Skeletal muscle tissue (tissue), 5 donors: ENCODE results near the gene ENHO. TPM values are rescaled to one million over a fixed set of nuclear protein-coding genes. Genes with fewer than 3 reads are reported as not detected.

ENCODE experiments used
- H3K27ac ChIP-seq: one replicate; pipeline ENCODE4 v1.7.0; 2013; ENCODE audit warnings: mild to moderate bottlenecking, low read depth, low read length, inconsistent platforms
- H3K27me3 ChIP-seq, 3 donors: one replicate each; pipeline ENCODE4 v1.7.0; 2013; ENCODE audit warnings: low read length in 3 of 3; ENCODE audit not compliant: control insufficient read depth in 3 of 3, insufficient read depth in 3 of 3
- H3K36me3 ChIP-seq, 3 donors: one replicate each; pipeline ENCODE4 v1.7.0; 2013; ENCODE audit warnings: low read length in 3 of 3; ENCODE audit not compliant: control insufficient read depth in 3 of 3, insufficient read depth in 3 of 3
- H3K4me1 ChIP-seq, 3 donors: one replicate each; pipeline ENCODE4 v1.7.0; 2013; ENCODE audit warnings: low read length in 3 of 3, mild to moderate bottlenecking in 3 of 3; ENCODE audit not compliant: control insufficient read depth in 3 of 3, insufficient read depth in 3 of 3
- H3K4me3 ChIP-seq, 3 donors: one replicate each; pipeline ENCODE4 v1.7.0; 2013; ENCODE audit warnings: low read length in 3 of 3
- H3K9ac ChIP-seq, 3 donors: one replicate each; pipeline ENCODE4 v1.7.0; 2013; ENCODE audit warnings: low read length in 3 of 3, mild to moderate bottlenecking in 3 of 3, moderate library complexity in 2 of 3, low read depth in 1 of 3
- H3K9me3 ChIP-seq, 3 donors: one replicate each; pipeline ENCODE4 v1.7.0; 2013; ENCODE audit warnings: low read length in 3 of 3; ENCODE audit not compliant: control insufficient read depth in 3 of 3
- small RNA-seq: library from RNA; depleted of rRNA; stranded (forward); fragments of <200 nt; gene quantifications from one replicate; pipeline ENCODE3, GENCODE V24; 2014
- total RNA-seq: library from RNA; depleted of rRNA; stranded (reverse); fragments of >200 nt; gene quantifications from one replicate; pipeline ENCODE4 v1.2.3, GENCODE V29; 2014
- donor health status: Osteomylitis.

Gene ENHO
- total RNA-seq, 1 donor from 2014 or later: 4.2 TPM

DNA sequence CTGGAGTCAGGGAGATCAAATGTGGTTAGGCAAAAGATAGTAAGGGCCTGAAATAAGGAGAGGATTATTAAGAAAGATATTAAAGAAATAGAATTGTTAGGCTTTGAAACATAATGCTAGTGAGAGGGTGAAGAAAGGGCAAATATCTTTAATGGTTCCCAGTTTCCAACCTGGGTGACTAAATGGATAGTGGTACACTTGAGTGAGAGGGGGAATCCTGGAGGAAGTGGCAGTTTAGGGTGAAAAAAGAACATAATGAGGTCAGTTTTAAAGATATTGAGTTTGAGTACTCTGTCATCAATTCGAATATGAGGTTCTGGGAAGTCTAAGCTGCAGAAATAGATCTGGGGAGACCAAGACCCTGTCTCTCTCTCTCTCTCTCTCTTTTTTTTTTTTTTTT, 45.2 kb downstream of the ENHO start:
- Histone ChIP-seq H3K36me3 (no peaks in the 10 kb centered on the region), H3K9ac (no peak overlapping the region), H3K9me3 (no peaks in the 10 kb centered on the region), H3K4me3 (no peak overlapping the region), H3K4me1 (peaks cover 0 to 6% (median 0%) of the 10 kb centered on the region in 3 donors), H3K27ac (no peak overlapping the region), H3K27me3 (no peaks in the 10 kb centered on the region)

DNA sequence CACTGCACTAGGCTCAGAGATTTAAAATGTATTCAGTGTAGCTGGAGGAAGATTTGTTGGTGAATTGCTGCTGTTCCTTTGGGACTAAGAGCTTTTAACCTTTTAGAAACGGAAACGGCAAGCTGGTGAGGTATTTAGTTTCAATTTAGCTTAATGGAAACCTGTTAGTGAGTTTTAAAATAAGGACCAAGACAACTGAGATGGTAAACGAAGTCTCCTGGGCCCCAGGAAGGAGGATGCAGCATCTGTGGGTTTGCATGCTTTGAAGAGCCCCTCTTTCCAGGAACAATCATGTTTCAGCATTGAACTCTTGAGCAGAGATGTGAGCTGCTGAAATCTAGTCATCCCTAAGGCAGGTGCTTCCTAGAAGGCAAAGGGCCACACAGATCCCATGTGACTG, 47.7 kb downstream of the ENHO start:
- Histone ChIP-seq H3K27me3 (no peaks in the 10 kb centered on the region), H3K9ac (no peak overlapping the region), H3K4me1 (peaks cover 0 to 6% (median 0%) of the 10 kb centered on the region in 3 donors), H3K27ac (no peak overlapping the region), H3K4me3 (no peak overlapping the region), H3K36me3 (no peaks in the 10 kb centered on the region), H3K9me3 (no peaks in the 10 kb centered on the region)

Small RNAs within 50 kb of the gene (small RNA-seq; reads per million reads assigned to genes)
- gene RN7SKP24: not detected

Other genes starting within 250 kb of the ENHO start
- 5.7 TPM for gene KIF24, start 193.7 kb downstream of the ENHO start, total RNA-seq
- gene NUDT2, start 193.4 kb downstream of the ENHO start, total RNA-seq: 32.9 TPM
- gene MYORG, start 146.1 kb downstream of the ENHO start, total RNA-seq: 4.2 TPM
- gene FAM219A, start 64.4 kb downstream of the ENHO start, total RNA-seq: 2.6 TPM
- not detected for gene DNAI1, start 64.2 kb downstream of the ENHO start, total RNA-seq
- 3.1 TPM for gene CNTFR, start 66.7 kb upstream of the ENHO start, total RNA-seq
- 25.6 TPM for gene RPP25L, start 89.1 kb upstream of the ENHO start, total RNA-seq
- 67.8 TPM for gene DCTN3, start 97.5 kb upstream of the ENHO start, total RNA-seq
- not detected for gene ARID3C, start 106.1 kb upstream of the ENHO start, total RNA-seq
- 14.1 TPM for gene SIGMAR1, start 114.8 kb upstream of the ENHO start, total RNA-seq
- gene GALT, start 123.7 kb upstream of the ENHO start, total RNA-seq: 23.0 TPM
- 75.7 TPM for gene IL11RA, start 129.2 kb upstream of the ENHO start, total RNA-seq
- not detected for gene CCL27, start 139.7 kb upstream of the ENHO start, total RNA-seq
- gene CCL19, start 168.3 kb upstream of the ENHO start, total RNA-seq: not detected
- 15.7 TPM for gene CCL21, start 187.1 kb upstream of the ENHO start, total RNA-seq